ENCODE results near the gene CHRNE. TPM values are rescaled to one million over a fixed set of nuclear protein-coding genes. Genes with fewer than 3 reads are reported as not detected.
A peak's percentile ranks its signal among the peaks of the same experiment; 100 is the strongest.

CHRNE gene
- polyA plus RNA-seq, 1 donor (not counting 4 experiments of a cell fraction or from before 2014, with no cell fraction given): 0.04 TPM

GRCh38 chr17:4850246-4850645, 52.7 kb downstream of the CHRNE start:
- no peaks in the 10 kb centered on the region for H3K27me3 ChIP-seq (ENCODE audit: control insufficient read depth, extremely low read depth, insufficient read depth, low read length)
- DNase-seq (ENCODE audit: low read depth, low spot score) (no peak), FAIRE-seq (peak; percentile 90)
- dilution Hi-C loops (cut with MboI; ENCODE audit: extremely low pct_ligation_motif_present, low sequenced_read_pairs): no loop called here
- H3K27ac ChIP-seq (ENCODE audit: control insufficient read depth, insufficient read depth, low read length): peak overlapping the region; percentile 94
- peak overlapping the region; percentile 85 for H3K4me2 ChIP-seq (ENCODE audit: control insufficient read depth, extremely low read depth, insufficient read depth, low read depth, low read length)
- peaks cover 75% of the 10 kb centered on the region for H3K4me1 ChIP-seq (ENCODE audit: control insufficient read depth, extremely low read depth, insufficient read depth, low read length)
- H3K9me3 ChIP-seq (ENCODE audit: control insufficient read depth, low read depth, low read length): no peaks in the 10 kb centered on the region
- H3K79me2 ChIP-seq (ENCODE audit: control insufficient read depth, insufficient read depth, low read length): peaks cover 50% of the 10 kb centered on the region
- H4K20me1 ChIP-seq (ENCODE audit: control insufficient read depth, extremely low read depth, insufficient read depth, low read length): no peaks in the 10 kb centered on the region
- peaks cover 6 to 17% of the 10 kb centered on the region in 2 experiments for H3K36me3 ChIP-seq (ENCODE audit: control insufficient read depth in 2 of 2, extremely low read depth in 1 of 2, insufficient read depth in 2 of 2, low read length in 2 of 2)
- peaks cover 2% of the 10 kb centered on the region for H3K9me1 ChIP-seq (ENCODE audit: control insufficient read depth, extremely low read depth, insufficient read depth, low read length)
- H2AFZ ChIP-seq (ENCODE audit: control insufficient read depth, low read length): no peak overlapping the region
- H3K4me3 ChIP-seq (ENCODE audit: control insufficient read depth in 2 of 3, extremely low read depth in 1 of 3, insufficient read depth in 2 of 3, low read depth in 1 of 3, low read length in 3 of 3): peak overlapping the region in 2 of 3 experiments; percentile 45 to 49
- TF ChIP-seq CTCF (optimal IDR thresholded peaks at IDR 0.05 in 1 of 3, IDR thresholded peaks at IDR 0.05 in 1 of 3, conservative IDR thresholded peaks at IDR 0.05 in 1 of 3; ENCODE audit: extremely low read depth in 1 of 3, insufficient read depth in 2 of 3, low read length in 3 of 3) (no peak), EZH2 (IDR thresholded peaks at IDR 0.05; ENCODE audit: low read length) (no peak)
- peak overlapping the region; percentile 60 for H3K9ac ChIP-seq (ENCODE audit: control insufficient read depth, extremely low read depth, insufficient read depth, low read length)

GRCh38 chr17:4849011-4849536, 53.8 kb downstream of the CHRNE start:
- Histone ChIP-seq H3K27ac (ENCODE audit: control insufficient read depth, insufficient read depth, low read length) (peak overlapping the region; percentile 94), H3K9ac (ENCODE audit: control insufficient read depth, extremely low read depth, insufficient read depth, low read length) (peak overlapping the region; percentile 38), H3K4me1 (ENCODE audit: control insufficient read depth, extremely low read depth, insufficient read depth, low read length) (peaks cover 66% of the 10 kb centered on the region), H3K79me2 (ENCODE audit: control insufficient read depth, insufficient read depth, low read length) (peaks cover 62% of the 10 kb centered on the region), H3K9me3 (ENCODE audit: control insufficient read depth, low read depth, low read length) (no peaks in the 10 kb centered on the region), H3K27me3 (ENCODE audit: control insufficient read depth, extremely low read depth, insufficient read depth, low read length) (no peaks in the 10 kb centered on the region), H3K36me3 (ENCODE audit: control insufficient read depth in 2 of 2, extremely low read depth in 1 of 2, insufficient read depth in 2 of 2, low read length in 2 of 2) (peaks cover 9 to 17% of the 10 kb centered on the region in 2 experiments), H3K4me2 (ENCODE audit: control insufficient read depth, extremely low read depth, insufficient read depth, low read depth, low read length) (peak overlapping the region; percentile 60), H2AFZ (ENCODE audit: control insufficient read depth, low read length) (no peak overlapping the region), H4K20me1 (ENCODE audit: control insufficient read depth, extremely low read depth, insufficient read depth, low read length) (no peaks in the 10 kb centered on the region), H3K9me1 (ENCODE audit: control insufficient read depth, extremely low read depth, insufficient read depth, low read length) (peaks cover 2% of the 10 kb centered on the region), H3K4me3 (ENCODE audit: control insufficient read depth in 2 of 3, extremely low read depth in 1 of 3, insufficient read depth in 2 of 3, low read depth in 1 of 3, low read length in 3 of 3) (peak overlapping the region in 2 of 3 experiments; percentile 15 to 35)
- no peak for DNase-seq (ENCODE audit: low read depth, low spot score)
- dilution Hi-C loops (cut with MboI; ENCODE audit: extremely low pct_ligation_motif_present, low sequenced_read_pairs): no loop called here
- peak; percentile 95 for FAIRE-seq
- TF ChIP-seq EZH2 (IDR thresholded peaks at IDR 0.05; ENCODE audit: low read length) (no peak), CTCF (optimal IDR thresholded peaks at IDR 0.05 in 1 of 3, IDR thresholded peaks at IDR 0.05 in 1 of 3, conservative IDR thresholded peaks at IDR 0.05 in 1 of 3; ENCODE audit: extremely low read depth in 1 of 3, insufficient read depth in 2 of 3, low read length in 3 of 3) (no peak)

Other genes starting within 250 kb of the CHRNE start
- 5.7 to 19.7 TPM (median 8.9 TPM) in 3 replicates for gene PELP1, start 199.0 kb downstream of the CHRNE start, polyA plus RNA-seq
- 7.5 to 12.8 TPM (median 11.5 TPM) in 3 replicates for gene ARRB2, start 192.5 kb downstream of the CHRNE start, polyA plus RNA-seq
- gene MED11, start 171.7 kb downstream of the CHRNE start, polyA plus RNA-seq: 36.9 to 41.5 TPM (median 39.6 TPM) in 3 replicates
- gene ZMYND15, start 163.3 kb downstream of the CHRNE start, polyA plus RNA-seq: 0.14 to 0.31 TPM (median 0.25 TPM) in 3 replicates
- gene CXCL16, start 163.2 kb downstream of the CHRNE start, polyA plus RNA-seq: 12.8 to 15.8 TPM (median 15.7 TPM) in 3 replicates
- not detected in 3 replicates for gene TM4SF5, start 131.2 kb downstream of the CHRNE start, polyA plus RNA-seq
- 0.14 to 0.42 TPM in 2 of 3 replicates, not detected in the other for gene VMO1, start 116.7 kb downstream of the CHRNE start, polyA plus RNA-seq
- gene GLTPD2, start 114.1 kb downstream of the CHRNE start, polyA plus RNA-seq: not detected in 3 replicates
- gene PSMB6, start 106.9 kb downstream of the CHRNE start, polyA plus RNA-seq: 191 to 245 TPM (median 225 TPM) in 3 replicates
- 27.9 to 48.6 TPM (median 33.3 TPM) in 3 replicates for gene PLD2, start 95.9 kb downstream of the CHRNE start, polyA plus RNA-seq
- 82.8 to 101 TPM (median 93.7 TPM) in 3 replicates for gene MINK1, start 69.8 kb downstream of the CHRNE start, polyA plus RNA-seq
- gene C17orf107, start 3.6 kb downstream of the CHRNE start, polyA plus RNA-seq: 0.31 to 0.68 TPM (median 0.33 TPM) in 3 replicates
- not detected in 3 replicates for gene GP1BA, start 29.2 kb upstream of the CHRNE start, polyA plus RNA-seq
- gene SLC25A11, start 36.9 kb upstream of the CHRNE start, polyA plus RNA-seq: 28.3 to 43.6 TPM (median 33.8 TPM) in 3 replicates
- 101 to 129 TPM (median 118 TPM) in 3 replicates for gene RNF167, start 37.2 kb upstream of the CHRNE start, polyA plus RNA-seq
- 1,029 to 1,579 TPM (median 1,435 TPM) in 3 replicates for gene PFN1, start 45.4 kb upstream of the CHRNE start, polyA plus RNA-seq
- 1.8 to 3.1 TPM (median 2.4 TPM) in 3 replicates for gene ENO3, start 48.0 kb upstream of the CHRNE start, polyA plus RNA-seq
- gene SPAG7, start 64.7 kb upstream of the CHRNE start, polyA plus RNA-seq: 65.6 to 73.7 TPM (median 65.7 TPM) in 3 replicates
- gene CAMTA2, start 84.6 kb upstream of the CHRNE start, polyA plus RNA-seq: 8.5 to 14.3 TPM (median 10.4 TPM) in 3 replicates
- gene INCA1, start 94.4 kb upstream of the CHRNE start, polyA plus RNA-seq: 0.21 to 0.39 TPM (median 0.26 TPM) in 3 replicates
- gene KIF1C, start 94.9 kb upstream of the CHRNE start, polyA plus RNA-seq: 85.3 to 93.7 TPM (median 91.1 TPM) in 3 replicates
- 0.16 to 0.21 TPM (median 0.21 TPM) in 3 replicates for gene SLC52A1, start 132.3 kb upstream of the CHRNE start, polyA plus RNA-seq
- 1.6 to 4.3 TPM (median 3.0 TPM) in 3 replicates for gene ZFP3, start 175.4 kb upstream of the CHRNE start, polyA plus RNA-seq
- gene ZNF232, start 208.8 kb upstream of the CHRNE start, polyA plus RNA-seq: 4.2 to 5.2 TPM (median 4.9 TPM) in 3 replicates
- gene USP6, start 212.9 kb upstream of the CHRNE start, polyA plus RNA-seq: not detected in 3 replicates

All from keratinocyte (primary cell).